GM12801 (cell line): ENCODE results near the gene LNPK.

Source experiments
- CTCF ChIP-seq: IDR thresholded peaks from one replicate; pipeline ENCODE4 v1.5.1; 2011; ENCODE audit warnings: control low read depth; ENCODE audit not compliant: insufficient read length; ENCODE audit errors: extremely low read depth

LNPK gene

GRCh38 chr2:176001916-176002687 lies at the start of gene LNPK:
Gene LNPK (minus strand): TSS chr2:176002267. CDS start chr2:175995584, 6,683 bp downstream.
- no peak for TF ChIP-seq CTCF

- TF ChIP-seq CTCF, result no peak
Observed at GRCh38 chr2:176039375-176039774, 37.3 kb upstream of the LNPK start.

GRCh38 chr2:176038694-176039093 lies 36.6 kb upstream of the LNPK start:
- TF ChIP-seq CTCF, result no peak

GRCh38 chr2:176035013-176035691 lies 33.1 kb upstream of the LNPK start:
- TF ChIP-seq CTCF, result no peak

- TF ChIP-seq CTCF, result no peak
Observed at GRCh38 chr2:176027806-176028205, 25.7 kb upstream of the LNPK start.

GRCh38 chr2:176025932-176026331 lies 23.9 kb upstream of the LNPK start:
- TF ChIP-seq CTCF, result no peak

- TF ChIP-seq CTCF, result no peak
Observed at GRCh38 chr2:176024083-176024482, 22.0 kb upstream of the LNPK start.
